DMS114 treated with DMSO at 0.1 percent for 48 hours (cell line): ENCODE results near the gene LOX.

Experiments
- DNase-seq: peaks from one replicate; lab custom pipeline; 2025; ENCODE audit not compliant: unreplicated experiment; lab: John Stamatoyannopoulos, UW

Gene LOX

DNA sequence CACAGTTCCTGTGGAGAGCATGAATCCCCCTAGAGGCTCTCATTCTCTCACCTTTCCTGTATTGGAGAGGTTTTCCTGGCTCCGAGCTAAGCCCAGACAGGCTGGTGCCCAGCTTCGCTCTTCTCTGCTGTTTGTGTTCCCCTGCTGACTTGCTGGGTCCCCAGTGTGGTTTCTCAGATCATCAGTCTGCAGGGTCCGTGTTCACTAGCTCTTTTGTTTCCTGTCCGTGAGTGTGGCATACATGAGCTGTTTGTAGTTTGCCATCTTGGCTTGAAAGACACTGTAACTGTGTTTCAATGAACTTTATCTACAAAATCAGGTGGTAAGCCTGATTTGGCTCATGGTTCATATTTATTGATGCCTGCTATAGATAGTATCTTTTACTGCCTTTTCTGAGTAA is 23.8 kb downstream of the LOX start:
- DNase-seq = no peak

- DNase-seq = no peak
Measured at GRCh38 chr5:122053181-122054109, 24.6 kb downstream of the LOX start.

- DNase-seq = no peak
Measured at GRCh38 chr5:122051569-122051968, 26.5 kb downstream of the LOX start.

GRCh38 chr5:122050959-122051358 is 27.1 kb downstream of the LOX start:
- no peak for DNase-seq

- DNase-seq = no peak
Measured at GRCh38 chr5:122040636-122041302, 37.3 kb downstream of the LOX start.

DNA sequence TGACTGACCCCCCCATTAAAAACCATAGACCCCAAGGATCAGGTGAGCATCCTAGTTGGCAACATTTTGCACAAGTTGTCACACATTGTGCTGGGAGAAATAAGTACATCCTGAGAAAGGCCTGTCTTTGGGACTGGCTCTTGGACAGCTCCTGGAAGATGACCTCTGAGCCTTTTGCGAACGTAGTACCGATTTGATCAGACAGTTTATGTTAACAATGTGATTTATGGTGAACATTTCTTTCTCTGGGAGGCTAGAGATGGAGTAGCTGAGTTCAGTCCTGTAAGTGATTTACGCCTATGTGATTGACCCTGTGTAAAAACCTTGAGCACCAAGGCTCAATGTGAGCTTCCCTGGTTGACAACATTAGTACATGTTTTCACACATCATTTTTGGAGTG is 41.7 kb downstream of the LOX start:
- DNase-seq = no peak

DNA sequence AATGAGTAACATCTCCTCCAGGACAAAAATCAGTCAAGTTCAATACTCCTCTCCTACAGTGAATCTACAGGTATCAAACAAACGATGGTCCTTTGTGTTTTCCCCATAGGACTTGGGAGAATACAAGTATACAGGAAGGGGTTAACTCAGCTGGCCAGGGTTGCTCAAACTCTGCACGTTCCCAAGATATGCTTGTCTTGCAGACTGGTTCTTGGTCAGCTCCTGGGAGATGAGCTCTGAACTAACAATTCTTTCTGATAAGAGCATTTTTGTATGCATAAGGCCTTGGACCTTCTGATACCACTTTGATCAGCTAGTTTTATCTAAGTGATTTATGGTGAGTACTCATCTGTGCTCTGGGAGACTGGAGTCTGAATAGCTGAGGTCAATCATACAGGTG is 42.1 kb downstream of the LOX start:
- no peak for DNase-seq

DNA sequence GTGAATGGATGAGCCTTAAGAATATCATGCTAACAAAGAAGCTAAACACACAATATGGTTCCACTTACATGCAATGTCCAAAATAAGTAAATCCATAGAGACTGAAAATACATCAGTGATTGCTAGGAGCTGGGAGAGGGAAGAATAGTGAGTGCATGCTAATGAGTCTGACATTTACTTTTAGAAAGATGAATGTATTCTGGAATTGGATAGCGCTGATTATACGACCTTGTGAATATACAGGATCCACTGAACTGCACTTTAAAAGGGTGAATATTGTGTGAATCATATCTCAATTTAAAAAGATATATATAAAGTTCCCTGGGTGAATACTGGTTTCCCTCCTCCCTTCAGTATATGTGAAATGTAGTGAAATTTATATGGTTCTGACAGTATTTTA is 46.2 kb downstream of the LOX start:
- no peak for DNase-seq

- DNase-seq = no peak
Measured at GRCh38 chr5:122030251-122030650, 47.8 kb downstream of the LOX start.

DNA sequence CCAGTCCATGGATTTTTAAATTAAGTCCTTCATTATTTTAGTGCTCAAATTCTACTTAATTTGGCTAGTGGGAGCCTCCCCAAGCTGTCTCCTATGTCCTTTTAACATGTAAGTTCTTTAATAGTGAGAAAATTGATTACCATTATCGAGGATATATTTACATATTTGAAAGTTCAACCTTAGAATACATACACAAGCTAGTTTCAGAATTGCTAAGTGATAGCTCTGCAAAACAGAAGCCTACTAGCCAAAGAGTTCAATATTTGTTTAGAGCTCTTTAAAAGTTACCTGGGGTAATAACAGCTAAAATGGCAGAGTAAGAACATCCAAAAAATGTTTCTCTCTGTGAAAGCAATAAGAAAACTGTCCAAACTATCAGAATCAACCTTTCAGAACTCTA is 48.2 kb downstream of the LOX start:
- DNase-seq = no peak

DNA sequence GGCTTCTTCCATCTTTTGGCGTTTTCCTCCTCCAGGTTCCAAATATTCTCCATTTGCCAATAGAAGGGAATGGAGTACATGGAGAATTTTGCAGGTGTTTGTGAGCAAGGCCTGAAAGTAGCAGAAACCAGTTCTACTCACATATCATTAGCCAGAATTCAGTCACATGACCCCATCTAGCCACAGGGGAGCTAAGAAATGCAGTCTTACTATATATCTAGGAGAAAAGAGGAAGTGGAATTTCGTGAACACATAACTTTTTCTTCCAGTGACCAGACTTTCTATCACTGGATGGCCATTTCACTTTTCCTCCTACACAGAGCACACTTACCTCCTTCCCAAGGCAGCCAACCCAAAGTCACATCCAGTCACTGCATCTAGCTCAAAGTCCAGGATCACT is 55.1 kb downstream of the LOX start:
- no peak for DNase-seq

DNA sequence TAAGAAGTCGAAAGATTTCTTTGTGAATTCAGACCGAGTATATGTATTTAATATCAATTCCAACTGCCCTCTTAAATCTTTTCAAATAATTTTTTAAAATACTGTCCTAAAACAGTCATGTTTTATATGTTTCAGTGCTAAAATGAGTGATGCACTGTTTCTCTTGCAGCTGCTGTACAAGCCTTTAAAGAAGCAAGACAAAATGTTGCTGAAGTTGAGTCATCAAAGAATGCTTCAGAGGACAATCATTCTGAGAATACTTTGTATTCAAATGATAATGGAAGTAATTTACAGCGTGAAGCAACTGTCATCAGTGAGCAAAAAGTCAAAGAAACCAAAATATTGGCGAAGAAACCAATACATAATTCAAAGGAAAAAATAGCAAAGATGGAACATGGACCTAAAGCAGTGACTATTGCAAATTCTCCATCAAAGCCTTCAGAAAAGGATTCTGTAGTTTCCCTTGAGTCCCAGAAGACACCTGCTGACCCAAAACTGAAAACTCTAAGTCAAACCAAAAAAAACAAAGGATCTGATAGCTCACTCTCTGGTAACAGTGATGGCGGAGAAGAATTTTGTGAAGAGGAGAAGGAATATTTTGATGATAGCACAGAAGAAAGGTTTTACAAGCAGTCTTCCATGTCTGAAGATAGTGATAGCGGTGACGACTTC is 58.0 kb downstream of the LOX start:
- DNase-seq = no peak

GRCh38 chr5:122015471-122015870 is 62.6 kb downstream of the LOX start:
- no peak for DNase-seq

DNA sequence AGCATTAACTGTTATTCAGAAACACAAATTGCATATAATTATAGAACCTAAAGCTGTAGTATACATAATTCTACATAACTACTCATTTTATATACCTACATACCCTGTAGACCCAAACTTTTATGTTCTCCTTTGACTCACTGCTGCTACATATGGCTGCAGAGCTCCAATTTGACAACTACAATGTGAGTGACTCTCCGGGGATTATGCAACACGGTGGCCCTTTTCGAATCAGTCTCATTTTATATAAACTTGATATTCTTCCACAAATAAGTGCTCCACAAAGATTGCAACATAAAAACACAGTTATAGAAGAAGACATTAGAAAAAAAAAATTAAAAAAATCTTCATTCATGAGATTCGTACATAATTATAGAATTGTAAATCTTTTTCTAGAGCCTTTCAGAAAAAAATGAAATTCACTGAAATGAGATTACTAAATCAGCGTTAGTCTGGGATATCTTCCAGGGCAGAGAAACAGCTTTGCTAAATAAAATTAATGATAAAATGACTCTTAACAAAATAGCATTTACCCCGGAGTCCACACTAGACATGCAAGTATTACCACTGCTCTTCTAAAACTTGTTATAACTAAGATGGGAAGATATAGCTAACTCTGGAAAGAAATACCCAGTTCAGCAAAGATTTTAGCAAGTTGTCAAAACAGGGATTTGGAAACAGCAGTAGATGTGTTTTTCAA is 63.7 kb downstream of the LOX start:
- DNase-seq = no peak
